Stimulated activated CD4-positive, alpha-beta T cell treated with anti-CD3 and anti-CD28 coated beads, TNF-alpha, amount 100 ng/mL, for 1 hour (primary cell): ENCODE results near the gene KLHL29.

Experiments
- DNase-seq, 3 donors: peaks; one replicate each; pipeline ENCODE4 v3.0.0-alpha.2; 2020; ENCODE audit warnings: low read depth in 3 of 3, low spot score in 1 of 3

KLHL29 gene

GRCh38 chr2:23447405-23447804 lies 62.4 kb downstream of the KLHL29 start:
- no peak for DNase-seq

GRCh38 chr2:23448906-23449305 lies 63.9 kb downstream of the KLHL29 start:
- no peak for DNase-seq

GRCh38 chr2:23449413-23449812 lies 64.4 kb downstream of the KLHL29 start:
- DNase-seq, result no peak

GRCh38 chr2:23449831-23450331 lies 64.9 kb downstream of the KLHL29 start:
- no peak for DNase-seq

- no peak for DNase-seq
These were observed 67.4 kb downstream of the KLHL29 start for GRCh38 chr2:23452372-23452771.

GRCh38 chr2:23452853-23453420 lies 68.0 kb downstream of the KLHL29 start:
- no peak for DNase-seq

- DNase-seq, result no peak
These were observed 68.5 kb downstream of the KLHL29 start for GRCh38 chr2:23453432-23453831.

- no peak for DNase-seq
These were observed 69.0 kb downstream of the KLHL29 start for GRCh38 chr2:23453836-23454460.

GRCh38 chr2:23454501-23455120 lies 69.6 kb downstream of the KLHL29 start:
- no peak for DNase-seq

- no peak for DNase-seq
These were observed 71.4 kb downstream of the KLHL29 start for GRCh38 chr2:23456396-23456795.

GRCh38 chr2:23456881-23457760 lies 72.1 kb downstream of the KLHL29 start:
- no peak for DNase-seq

GRCh38 chr2:23457990-23458682 lies 73.2 kb downstream of the KLHL29 start:
- no peak for DNase-seq

- DNase-seq, result no peak
These were observed 74.1 kb downstream of the KLHL29 start for GRCh38 chr2:23459032-23459431.

GRCh38 chr2:23460228-23460627 lies 75.2 kb downstream of the KLHL29 start:
- DNase-seq, result no peak

GRCh38 chr2:23460993-23461392 lies 76.0 kb downstream of the KLHL29 start:
- DNase-seq, result no peak

GRCh38 chr2:23464156-23464555 lies 79.2 kb downstream of the KLHL29 start:
- no peak for DNase-seq

GRCh38 chr2:23464905-23465537 lies 80.0 kb downstream of the KLHL29 start:
- DNase-seq, result no peak

- DNase-seq, result no peak
These were observed 81.0 kb downstream of the KLHL29 start for GRCh38 chr2:23465936-23466335.

- no peak for DNase-seq
These were observed 82.6 kb downstream of the KLHL29 start for GRCh38 chr2:23467618-23468017.

- no peak for DNase-seq
These were observed 83.6 kb downstream of the KLHL29 start for GRCh38 chr2:23468474-23469141.
